Cerebellar cortex (tissue), 1 donor: ENCODE results near the gene RAB17.
"Not testable (repeated sequence)": the region's sequence is repeated elsewhere in the genome, so short reads cannot be mapped to it uniquely, and the experiment has no call there.

Experiments
- DNase-seq: peaks from one replicate; pipeline ENCODE4 v3.0.0-alpha.2; 2015; ENCODE audit warnings: low spot score

The RAB17 gene

DNA sequence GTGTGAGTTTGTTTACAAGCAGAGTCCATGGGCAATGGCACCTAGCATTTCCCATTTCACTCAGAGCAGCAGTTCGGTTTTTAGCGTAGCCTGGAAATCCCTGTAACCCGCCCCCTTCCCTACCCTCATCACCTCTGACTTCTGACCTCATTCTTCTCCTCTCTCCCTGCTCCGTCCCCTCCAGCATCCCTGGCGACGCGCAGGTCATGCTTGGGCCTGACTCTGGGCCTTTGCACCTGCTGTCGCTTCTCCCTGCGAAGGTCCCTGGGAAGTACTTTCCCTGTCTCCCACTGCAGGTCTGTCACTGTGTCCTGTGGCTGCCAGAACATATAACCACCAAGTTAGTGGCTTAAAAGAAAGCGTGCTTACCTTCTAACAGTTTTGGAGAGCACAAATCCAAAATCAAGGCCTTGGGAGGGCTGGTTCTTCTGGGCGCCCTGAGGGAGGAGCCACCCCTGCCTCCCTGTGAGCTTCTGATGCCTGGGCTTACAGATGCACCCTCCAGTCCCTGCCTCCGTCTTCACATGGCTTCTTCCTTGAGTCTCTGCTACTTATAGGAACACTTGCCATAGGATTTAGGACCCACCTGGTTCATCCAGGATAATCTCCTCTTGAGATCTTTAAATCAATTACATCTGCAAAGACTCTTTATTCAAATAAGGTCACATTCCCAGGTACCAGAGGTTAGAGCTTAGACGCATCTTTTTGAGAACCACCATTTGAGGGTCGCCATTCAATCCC lies 8.1 kb upstream of the RAB17 start:
- no peak for DNase-seq

DNA sequence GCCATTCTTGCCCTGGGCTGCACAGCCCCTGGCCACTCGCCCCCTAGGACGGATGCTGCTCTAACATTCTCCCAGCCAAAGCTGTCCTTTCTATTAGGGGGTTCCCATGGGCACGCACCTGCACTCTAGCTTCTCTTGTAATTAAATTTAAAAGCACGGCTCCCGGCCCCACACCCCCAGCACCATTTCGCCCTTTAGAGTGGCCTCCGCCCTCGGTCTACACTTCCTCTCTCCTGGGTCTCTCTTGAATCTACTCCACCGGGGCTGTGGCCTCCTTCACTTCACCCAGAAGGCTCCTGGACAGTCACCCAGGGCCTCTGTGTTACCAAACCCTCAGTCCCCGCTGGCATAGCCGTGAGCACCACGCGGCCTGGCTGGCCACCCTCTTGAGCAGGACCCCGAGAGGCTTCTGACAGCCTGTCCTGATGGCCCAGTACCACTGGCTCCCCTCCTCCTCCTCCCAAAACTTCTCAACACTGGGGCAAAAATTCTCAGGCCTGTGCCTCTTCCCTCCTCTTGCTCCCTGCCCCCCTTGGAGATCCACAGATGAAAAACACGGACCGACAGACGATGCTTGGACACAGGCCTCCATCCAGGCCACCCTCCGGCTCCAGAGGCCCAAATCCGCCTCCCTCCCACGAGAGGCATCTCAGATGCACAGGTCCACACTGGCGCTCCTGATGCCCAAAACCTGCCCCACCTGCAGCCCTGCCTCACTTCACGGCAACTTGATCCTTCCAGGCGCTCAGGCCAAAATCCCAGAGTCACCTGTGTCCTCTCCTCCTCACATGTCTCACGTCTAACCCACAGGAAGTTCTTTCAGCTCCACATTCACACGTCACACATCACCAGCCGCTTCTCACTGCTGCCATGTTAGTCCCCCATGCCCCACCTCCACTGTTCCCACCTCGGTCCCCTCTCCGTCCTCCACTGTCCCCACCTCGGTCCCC lies 6.9 kb upstream of the RAB17 start:
- no peak for DNase-seq

DNA sequence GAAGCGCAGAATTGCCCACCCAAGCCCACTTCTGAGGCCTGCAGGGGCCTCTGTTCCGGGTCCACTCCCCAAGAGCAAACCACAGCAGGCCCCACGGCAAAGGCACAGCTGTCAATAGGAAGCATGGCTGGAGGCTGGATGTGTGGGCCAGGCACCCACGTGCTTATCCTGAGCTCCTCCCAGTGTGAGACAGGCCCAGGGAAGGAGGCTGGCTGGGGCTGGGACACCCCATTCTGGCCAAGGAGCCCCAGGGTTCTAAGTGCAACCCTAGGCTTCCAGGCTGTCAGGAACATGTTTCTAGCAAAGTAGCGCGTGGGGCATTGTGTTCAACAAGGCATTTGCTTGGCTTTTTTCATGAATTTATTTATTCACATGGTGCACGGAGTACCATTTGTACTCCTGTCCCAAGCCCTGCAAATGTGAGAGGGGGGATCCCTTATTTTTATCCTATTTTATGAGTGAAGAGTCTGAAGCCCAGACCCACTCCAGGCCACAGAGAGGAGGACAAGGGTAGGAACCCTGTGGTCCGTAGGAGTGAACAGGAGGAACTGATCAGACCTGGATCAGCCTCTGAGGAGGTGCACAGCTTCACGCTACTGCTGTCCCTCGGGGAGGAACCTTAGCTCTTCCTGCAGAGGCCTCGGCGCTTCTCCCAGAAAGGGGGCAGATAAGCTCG lies 6.1 kb upstream of the RAB17 start:
- DNase-seq: no peak

DNA sequence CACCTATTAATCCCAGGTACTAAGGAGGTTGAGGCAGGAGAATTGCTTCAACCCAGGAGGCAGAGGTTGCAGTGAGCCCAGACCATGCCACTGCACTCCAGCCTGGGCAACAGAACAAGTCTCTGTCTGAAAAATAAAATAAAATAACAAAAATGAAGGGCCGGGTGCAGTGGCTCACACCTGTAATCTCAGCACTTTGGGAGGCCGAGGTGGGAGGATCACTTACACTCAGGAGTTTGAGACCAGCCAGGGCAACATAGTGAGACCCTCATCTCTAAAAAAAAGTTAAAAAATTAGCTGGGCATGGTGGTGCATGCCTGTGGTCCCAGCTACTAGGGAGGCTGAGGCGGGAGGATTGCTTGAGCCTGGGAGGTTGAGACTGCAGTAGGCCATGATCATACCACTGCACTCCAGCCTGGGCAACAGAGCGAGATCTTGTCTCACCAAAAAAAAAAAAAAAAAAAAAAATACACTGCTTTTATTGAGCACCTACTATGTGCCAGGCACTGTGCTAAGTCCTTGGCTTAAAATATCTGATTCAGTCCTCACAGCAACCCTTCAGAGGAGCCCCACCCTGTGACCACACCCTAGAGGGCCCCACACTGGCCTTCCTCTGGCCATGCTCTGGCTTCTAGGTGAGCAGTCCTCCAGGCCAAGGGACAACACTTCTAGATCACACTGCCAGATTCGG lies 5.4 kb upstream of the RAB17 start:
- not testable (repeated sequence) for DNase-seq

DNA sequence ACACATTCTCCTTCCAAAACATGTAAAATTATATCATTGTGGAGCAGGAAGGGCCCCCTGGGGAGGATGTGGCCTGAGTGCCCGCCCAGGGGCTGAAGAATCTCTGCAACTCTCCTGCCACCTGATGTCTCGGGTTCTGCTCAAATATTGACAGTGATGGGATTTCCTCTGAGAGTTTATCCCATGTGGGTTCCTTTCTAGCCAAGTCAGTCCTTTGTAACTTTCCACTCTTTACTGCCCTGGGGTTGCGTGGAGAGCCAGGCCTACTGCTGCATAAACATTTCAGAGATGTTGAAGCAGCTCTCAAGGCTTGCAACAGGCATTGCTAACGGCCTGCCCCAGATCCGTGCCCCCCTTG lies 4.0 kb upstream of the RAB17 start:
- DNase-seq: no peak

DNA sequence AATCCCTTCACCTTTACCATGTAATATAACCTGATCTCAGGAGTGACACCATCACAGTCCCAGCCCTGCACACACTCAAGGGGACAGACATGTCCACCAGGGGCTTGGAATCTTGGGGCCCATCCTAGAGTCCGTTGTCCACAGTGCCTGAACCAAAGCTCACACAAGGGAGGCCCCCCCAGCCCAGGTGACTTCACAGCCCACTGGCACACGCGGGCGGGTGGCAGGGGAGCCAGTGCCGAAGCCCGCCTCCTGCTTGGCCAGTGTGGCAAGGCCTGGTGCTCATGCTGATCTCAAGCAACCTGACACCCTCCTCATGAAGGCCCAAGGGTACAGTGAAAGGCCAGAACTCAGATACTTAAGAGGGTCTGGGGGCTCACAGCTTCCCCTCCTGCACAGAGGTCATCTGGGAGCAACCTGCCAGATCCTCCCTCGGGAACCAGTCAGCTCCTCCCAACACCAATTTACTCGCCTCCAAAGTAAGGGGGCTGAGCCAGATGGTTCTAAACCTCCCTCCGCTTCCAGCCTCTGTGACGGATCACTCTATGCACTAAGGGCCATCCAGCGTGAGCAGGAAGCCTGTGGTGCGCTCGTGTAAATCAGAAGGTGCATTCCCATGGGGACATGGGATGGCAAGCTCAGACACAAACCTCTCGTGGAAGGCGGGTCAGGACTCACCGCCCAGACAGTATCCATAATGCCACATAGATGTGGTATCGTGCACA lies 3.2 kb upstream of the RAB17 start:
- no peak for DNase-seq

DNA sequence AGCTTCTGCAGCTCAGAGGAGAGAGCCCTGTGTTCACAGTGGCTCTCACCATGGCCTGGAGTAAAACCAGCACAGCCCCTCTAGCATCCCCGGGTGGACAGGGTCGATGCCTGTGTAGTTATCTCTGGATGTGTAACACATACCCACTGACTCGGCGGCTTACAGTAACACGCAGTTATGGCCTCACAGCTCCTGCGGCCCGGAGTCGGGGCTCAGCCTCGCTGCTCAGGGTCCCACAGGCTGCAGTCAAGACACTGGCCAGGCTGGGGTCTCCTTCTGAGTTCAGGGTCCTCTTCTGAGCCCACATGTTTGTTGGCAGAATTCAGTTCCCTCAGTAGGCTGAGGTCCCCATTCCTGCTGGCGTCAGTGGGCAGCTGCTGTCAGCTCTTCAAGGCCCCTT lies 2.5 kb upstream of the RAB17 start:
- no peak for DNase-seq

DNA sequence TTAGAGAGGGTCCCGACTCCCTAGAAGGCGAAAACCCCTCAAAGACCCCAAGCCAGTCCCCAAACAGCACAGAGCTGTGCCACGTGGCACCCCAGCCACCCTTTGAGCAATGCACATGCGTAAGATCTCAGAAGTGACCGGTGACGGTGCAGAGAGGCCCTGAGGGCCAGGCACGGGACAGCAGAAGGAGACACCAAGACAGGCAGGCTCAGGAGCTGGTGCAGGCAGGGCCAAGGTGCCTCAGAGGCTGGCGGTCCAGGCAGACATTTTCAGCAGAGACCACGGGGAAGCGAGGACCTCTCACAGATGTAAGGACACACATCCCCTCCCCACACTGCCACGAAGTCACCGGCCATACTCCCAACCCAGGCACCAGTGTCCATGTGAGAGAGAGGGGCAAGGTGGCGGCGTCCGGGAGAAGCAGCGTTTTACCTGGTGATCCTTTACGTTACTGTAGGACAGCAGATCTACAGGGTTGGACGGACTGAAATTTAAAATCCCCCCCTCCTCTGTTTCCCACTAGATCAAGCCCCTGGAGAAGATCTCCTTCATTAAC lies 2.0 kb upstream of the RAB17 start:
- no peak for DNase-seq

DNA sequence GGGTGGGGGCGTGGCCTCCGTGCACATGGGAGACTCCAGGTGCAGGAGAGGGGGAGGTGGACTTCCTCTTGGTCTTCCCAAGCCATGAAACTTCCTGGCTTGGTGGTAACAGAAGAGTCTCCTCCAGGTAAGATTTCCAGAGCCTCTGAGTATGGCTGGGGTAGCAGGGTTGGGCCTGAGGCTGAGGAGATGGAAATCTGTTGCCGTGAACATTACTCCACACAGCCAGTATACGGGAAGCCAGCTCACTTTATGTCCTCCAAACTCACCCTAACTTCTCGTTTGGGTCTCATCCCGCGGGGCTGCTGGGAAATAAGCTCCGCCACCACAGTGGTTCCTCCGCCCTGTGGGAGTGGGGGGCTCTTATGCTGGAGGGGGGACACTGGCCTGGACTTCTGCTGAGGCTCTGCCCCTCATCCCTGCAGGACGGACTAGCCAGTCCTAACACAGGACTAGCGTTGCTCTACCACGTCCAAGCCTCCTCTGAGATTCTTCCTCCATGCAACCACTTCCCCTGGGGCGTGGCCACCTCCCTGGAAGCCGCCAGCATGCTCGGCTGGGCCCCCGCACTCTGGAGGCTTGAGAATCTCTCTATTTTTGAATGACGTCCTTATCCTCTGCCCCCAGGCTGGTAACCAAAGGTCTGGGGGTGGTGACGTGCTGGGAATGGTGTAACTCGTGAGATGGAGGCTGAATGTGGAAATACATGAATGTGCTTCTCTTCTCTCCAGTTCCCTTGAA lies 777 bp upstream of the RAB17 start:
- DNase-seq: no peak

DNA sequence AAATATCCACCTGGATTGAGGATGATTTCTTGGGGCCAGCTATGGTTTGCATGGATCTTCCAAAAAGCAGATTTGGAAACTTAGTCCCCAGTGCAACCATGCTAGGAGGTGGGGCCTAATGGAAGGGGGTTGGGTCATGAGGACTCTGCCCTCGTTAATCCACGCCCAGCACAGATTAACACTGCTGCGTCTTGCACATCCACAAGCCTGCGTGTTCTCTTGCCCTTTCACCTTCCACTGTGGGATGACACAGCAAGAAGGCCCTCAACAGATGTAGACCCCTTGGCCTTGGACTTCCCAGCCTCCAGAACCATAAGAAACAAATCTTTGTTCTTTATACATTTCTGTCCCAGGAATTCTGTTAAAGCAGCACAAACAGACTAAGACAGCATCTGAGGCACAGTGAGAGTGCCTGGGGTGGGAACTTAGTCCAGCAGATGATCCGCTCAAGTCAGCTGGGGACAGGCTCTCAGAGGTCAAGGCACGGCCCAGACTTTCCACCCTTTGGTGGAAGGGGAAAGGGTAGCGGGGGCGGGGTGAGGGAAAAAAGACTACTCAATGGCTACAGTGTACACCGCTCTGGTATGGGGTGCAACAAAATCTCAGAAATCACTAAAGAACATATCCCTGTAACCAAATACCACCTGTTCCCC lies 2.4 kb downstream of the RAB17 start:
- no peak for DNase-seq

DNA sequence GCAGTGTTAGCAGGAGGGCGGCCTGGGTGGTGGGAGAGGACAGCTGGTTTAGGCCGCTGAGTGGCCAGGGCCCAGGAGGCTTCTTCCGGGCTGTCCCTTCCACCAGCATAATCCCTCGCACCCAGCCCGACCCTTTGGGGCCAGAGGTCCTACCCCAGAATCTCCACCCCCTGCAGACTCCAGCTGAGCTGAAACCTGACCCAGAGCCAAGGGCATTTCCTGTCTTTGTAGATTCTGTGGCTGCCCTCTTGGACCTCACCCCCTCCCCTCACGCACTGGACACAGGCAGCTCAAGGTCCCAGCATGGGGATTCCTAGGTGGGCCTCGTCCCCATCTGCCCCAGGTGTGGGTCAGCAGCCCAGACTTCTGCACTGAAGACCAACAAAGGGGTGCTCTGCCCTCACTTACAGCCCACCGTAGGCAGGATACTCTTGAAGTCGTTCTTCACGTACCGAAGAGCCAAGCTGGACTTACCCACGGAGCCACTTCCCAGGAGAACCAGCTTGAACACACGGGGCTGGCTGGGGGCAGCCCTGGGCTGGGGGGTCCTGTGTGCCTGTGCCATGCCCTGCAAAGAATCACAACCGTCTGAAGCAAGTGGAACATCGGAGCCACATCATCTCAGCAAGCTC lies 4.8 kb downstream of the RAB17 start:
- DNase-seq: no peak

DNA sequence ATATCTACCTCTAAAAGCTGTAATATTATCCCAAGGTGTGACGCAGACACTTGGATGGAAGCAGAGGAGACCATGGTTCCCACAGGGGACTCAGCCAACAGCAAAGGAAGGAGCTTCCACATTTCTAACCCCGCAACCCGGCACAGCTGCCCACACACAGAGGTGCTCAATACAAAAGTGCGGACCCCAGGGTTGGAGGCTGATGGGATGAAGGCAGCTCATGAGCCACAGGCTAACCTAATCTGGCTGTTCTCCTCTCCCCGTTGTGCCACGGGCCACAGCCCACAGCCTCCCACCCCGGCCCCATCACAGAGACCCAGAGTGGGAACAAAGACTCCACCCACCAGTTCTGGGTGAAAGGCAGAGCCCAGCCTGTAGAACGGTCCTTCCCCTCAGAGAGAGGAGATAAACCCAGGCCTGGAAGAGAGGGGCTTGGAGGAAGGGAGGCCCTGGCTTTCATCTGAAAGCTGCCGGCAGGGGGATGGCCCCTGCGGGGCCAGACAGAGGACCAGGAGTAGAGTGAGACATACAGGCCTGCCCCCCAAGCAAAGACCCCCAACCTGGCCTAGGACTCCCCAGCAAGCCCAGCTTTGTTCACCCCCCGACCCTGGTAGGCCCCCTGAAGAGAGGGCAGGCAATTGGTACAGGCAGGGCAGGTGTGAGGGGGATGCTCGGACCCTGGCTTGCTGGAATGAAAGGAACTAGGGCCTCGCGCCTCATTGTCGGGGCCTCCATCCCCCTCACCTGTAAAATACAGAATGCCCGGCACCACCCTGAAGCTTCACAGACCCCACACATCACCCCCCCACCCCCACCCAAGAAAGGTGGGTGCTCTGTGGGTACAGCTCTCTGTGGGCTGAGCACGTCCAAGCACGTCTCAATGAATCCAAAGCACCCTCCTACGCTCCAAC lies 6.9 kb downstream of the RAB17 start:
- DNase-seq: no peak

DNA sequence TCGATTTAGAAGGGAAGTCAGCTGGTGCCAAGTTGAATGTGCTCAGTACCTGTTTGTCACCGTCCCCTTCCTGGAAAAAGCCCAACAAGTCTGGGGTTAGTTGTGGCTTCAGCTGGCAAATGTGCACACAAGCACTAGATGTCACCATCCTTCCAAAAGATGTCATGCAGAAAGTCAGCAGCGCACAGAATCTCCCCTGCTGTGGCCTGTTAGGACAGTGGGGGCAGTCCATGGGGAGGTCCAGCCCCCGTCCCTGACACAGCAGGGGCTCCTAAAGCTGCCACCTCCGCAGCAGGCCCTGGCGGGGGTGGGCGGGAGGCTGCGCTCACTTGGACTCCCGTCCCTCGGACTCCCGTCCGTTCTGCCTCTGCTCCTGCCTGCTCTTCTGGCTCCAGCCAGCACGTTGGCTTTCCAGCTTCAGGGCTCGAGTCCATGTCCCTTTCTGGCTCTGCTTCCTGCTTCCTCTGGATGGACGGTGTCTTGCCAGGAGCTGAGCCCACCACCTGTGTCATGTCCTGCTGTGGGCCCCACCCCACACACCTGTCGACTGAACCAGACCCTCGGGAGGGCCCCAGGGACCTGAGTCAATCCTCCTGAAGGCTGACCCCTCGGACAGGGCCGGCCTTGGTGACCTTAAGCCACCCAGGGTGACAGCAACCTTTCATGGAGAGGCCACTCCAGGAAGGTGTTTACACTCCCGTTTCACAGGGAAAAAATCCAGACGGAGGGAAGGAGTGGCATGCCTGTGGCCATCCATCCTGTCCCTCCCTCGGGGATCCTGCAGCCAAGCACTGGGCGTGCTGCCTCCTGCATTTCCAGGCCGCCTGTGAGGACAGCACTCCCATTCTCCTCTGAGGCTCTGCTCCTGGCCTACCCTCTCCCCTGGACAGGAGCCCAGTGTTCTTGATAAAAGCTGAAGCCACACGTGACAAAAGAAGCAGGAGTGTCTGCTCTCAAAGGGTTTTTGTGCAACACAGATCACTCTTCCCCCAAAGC lies 8.5 kb downstream of the RAB17 start:
- DNase-seq: peak; percentile 55

DNA sequence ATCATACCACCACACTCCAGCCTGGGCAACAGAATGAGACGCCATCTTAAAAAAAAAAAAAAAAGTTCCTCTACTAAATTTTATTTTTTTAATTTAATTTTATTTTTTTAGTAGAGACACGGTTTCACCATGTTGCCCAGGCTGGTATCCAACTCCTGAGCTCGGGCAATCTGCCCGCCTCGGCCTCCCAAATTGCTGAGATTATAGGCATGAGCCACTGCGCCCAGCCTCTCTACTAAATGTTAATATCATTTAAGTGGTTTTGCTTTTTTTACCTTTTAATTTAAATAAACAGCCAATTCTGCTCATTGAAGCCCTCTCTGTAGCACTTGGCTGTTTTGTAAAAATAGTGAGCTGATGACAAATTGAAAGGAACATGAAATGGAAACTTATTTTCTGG lies 9.2 kb downstream of the RAB17 start:
- no peak for DNase-seq

DNA sequence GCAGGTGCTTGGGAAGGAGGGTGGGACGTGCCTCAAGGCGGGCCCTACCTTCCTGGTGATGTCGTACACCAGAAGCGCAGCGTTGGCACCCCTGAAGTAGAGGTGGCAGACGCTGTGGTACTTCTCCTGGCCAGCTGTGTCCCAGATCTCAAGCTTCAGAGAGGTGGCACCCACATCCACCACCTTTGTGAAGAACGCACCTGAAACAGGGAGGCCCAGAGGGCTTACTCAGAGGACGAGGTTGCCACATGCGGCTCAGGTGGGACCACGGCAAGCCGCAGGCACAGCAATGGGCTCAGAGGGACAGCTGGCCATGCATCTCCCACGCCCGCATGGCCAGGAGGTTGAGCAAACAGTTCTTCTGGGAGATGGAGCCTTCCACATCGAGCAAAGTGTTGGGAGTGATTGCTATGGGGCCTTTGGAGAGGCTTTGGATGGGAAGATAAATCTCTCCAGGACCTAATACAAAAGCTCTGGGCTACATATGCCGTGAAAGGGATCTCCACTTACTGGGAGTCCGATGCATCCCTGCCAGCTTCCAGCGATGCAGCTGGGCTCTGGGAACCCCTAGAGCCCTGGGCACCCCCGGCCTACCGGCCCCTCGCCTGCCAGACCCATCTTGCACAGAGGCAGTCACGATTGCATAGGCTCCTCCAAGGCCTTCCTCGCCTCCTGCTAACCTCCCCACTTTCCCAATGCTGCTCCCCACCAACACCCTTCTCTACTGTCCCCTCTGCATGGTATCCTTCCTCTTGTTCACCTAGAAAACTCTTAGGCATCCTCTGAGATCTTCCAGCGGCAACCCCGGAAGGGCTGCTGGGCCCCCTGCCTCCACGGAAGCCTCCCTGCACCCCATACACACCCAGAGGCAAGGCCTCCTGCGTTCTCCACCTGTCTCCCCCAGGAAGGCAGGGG lies 12.3 kb downstream of the RAB17 start:
- DNase-seq: no peak

DNA sequence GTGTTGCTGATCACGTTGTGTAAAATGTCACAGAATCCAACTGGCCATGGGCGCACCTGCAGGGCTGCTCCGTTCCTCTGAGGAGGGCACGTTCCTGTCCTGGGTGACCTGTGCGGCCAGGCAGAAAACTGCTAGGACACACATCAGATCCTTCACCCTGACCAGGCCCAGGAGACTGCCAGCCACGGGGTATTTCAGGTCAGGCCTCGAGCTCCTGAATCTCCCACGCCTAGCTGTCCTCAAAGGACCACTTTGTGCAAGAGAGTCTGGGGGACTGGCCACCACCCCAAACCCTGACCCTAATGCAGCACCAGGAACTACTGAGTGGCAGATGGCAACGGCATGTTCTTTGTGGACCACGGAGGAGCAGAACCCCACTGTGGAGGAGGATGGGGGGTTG lies 13.1 kb downstream of the RAB17 start:
- DNase-seq: no peak
